Measurements from ENCODE around the gene AATF.
A peak's percentile ranks its signal among the peaks of the same experiment; 100 is the strongest.

Gene AATF

DNA sequence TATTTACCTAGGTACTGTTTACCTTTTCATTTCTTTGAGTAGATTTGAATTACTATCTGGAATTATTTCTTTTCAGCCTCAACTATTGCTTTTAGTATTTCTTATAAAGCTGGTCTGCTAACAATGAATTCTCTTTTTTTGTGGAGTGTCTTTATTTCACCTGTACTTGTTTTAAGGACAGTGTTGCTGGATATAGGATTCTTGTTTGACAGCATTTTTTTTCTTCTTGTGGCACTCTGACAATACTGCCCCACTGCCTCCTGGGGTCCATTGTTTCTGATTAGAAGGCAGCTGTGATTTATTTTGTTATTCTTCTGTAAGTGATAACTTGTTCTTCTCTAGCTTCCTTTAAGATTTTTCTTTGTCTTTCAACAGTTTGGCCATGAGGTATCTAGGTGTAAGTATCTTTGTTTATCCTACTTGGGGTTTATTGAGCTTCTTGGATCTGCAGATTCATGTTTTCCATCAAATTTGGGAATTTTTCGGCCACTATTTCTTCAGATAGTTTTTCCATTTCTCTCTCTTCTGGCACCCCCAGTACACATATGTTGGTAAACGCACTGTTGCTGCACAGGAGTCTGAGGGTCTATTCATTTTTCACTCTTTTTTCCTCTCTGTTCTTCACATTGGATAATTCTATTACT lies 130.4 kb downstream of the AATF start:
- DNase-seq (ENCODE audit: low read depth in 1 of 2, low spot score in 1 of 2) = no peak

DNA sequence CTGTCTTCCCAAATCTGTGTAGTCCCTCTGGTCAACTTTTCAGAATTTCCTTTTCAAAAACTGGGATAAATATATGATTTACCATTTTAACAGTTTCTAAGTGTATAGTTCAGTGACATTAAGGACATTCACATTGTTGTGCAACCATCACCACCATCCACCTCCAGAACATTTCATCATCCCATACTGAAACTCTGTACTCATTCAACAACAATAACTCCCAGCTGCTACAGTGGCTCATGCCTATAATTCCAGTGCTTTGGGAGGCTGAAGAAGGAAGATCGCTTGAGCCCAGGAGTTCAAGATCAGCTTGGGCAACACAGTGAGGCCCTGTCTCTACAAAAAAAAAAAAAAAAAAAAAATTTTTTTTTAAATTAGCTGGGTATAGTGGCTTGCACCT lies 131.0 kb downstream of the AATF start:
- no peak for DNase-seq (ENCODE audit: low read depth in 1 of 2, low spot score in 1 of 2)

DNA sequence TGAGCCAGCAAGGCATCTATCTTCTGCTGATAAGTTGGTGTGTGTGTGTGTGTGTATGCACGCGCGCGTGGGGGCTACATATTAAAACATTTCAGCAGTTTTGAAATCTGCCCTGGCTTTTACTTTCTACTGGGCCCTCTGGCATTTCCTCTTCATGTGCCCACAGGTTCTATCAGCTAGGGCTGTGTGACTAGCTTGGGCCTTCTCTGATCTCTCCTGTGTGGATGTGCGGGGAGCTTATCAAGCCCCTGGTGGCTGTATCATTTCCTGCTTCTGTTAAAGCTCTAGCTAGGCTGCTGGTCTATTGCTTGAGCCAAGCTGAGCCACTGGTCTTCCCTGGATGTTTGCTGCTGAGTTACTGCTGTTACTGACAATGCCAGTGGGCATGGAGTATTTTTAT lies 132.5 kb downstream of the AATF start:
- no peak for DNase-seq (ENCODE audit: low read depth in 1 of 2, low spot score in 1 of 2)

DNA sequence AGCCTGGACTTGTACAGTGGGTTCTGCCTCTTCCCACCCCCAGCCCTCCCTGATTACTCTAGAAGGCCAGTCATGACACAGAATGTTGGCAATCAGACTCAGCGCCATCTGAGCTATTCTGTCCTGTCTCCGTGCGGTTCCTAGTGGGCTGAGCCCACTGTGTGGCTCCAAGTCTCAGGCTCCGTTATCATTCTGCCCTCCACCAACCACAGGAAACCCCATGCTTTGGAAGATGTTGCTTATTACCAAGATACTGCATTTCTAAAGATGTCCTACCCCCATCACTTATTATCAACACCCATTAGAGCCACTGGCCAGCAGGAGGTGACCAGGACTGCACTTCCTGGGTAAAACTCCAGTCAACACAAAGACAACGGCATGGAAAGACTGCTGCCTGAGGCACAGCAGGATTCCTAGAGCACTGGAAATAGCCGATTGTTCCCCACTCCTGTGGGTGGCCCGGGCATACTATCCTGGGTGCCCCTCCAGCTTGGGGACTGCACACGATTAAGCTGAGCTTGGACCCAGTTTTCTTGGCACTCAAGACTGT lies 133.6 kb downstream of the AATF start:
- DNase-seq (ENCODE audit: low read depth in 1 of 2, low spot score in 1 of 2) = no peak

DNA sequence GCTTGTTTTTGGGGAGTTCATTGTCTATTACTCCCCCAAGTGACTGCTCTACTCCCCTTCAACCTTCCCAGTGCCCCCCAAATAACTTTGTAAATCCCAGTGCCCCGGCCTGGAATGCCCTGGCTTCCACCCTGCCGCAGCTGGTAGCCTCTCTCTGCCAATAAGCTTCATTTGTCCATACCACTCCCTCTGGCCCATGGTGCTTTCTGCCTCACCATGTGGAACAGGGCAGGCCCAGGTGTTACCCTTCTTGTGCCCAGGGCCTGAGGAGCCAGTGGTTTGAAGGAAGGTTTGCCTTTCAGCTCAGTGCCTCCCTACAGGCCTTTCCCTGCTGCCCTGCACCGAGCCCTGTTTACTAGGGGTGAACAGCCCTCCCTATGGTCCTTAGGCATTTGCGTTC lies 134.2 kb downstream of the AATF start:
- DNase-seq (ENCODE audit: low read depth in 1 of 2, low spot score in 1 of 2) = no peak

GRCh38 chr17:37083456-37083855 lies 134.7 kb downstream of the AATF start:
- DNase-seq (ENCODE audit: low read depth in 1 of 2, low spot score in 1 of 2) = no peak

DNA sequence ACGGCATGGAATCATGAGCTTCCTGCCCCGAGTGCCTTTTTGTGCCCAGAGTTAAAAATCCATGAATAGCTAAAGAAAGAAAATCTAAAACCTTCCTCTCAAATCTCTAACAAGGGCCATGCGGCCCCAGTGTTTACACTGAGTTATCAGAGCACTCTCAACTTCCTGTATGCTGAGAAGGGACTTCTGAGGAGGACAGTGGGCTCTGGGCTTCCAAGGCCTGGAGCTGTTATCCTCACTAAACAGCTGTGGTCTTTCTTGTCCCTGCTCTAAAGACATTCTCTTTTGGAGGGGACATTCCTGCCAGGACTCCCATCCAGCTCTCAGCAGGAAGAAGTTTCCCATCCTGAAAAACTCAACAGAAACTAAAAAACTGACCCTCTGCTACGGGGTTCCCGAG lies 135.6 kb downstream of the AATF start:
- DNase-seq (ENCODE audit: low read depth in 1 of 2, low spot score in 1 of 2) = no peak

- no peak for DNase-seq (ENCODE audit: low read depth in 1 of 2, low spot score in 1 of 2)
These were observed 137.6 kb downstream of the AATF start for GRCh38 chr17:37086334-37086733.

GRCh38 chr17:37086948-37087347 lies 138.2 kb downstream of the AATF start:
- no peak for DNase-seq (ENCODE audit: low read depth in 1 of 2, low spot score in 1 of 2)

- no peak for DNase-seq (ENCODE audit: low read depth in 1 of 2, low spot score in 1 of 2)
These were observed 138.9 kb downstream of the AATF start for GRCh38 chr17:37087683-37088082.

- no peak for DNase-seq (ENCODE audit: low read depth in 1 of 2, low spot score in 1 of 2)
These were observed 139.7 kb downstream of the AATF start for GRCh38 chr17:37088459-37088858.

- DNase-seq (ENCODE audit: low read depth in 1 of 2, low spot score in 1 of 2) = no peak
These were observed 140.2 kb downstream of the AATF start for GRCh38 chr17:37088913-37089312.

- peak in 1 of 2 donors; percentile 16 for DNase-seq (ENCODE audit: low read depth in 1 of 2, low spot score in 1 of 2)
These were observed 141.2 kb downstream of the AATF start for GRCh38 chr17:37089956-37090355.

- no peak for DNase-seq (ENCODE audit: low read depth in 1 of 2, low spot score in 1 of 2)
These were observed 142.2 kb downstream of the AATF start for GRCh38 chr17:37090941-37091340.

GRCh38 chr17:37092071-37092470 lies 143.3 kb downstream of the AATF start:
- no peak for DNase-seq (ENCODE audit: low read depth in 1 of 2, low spot score in 1 of 2)

DNA sequence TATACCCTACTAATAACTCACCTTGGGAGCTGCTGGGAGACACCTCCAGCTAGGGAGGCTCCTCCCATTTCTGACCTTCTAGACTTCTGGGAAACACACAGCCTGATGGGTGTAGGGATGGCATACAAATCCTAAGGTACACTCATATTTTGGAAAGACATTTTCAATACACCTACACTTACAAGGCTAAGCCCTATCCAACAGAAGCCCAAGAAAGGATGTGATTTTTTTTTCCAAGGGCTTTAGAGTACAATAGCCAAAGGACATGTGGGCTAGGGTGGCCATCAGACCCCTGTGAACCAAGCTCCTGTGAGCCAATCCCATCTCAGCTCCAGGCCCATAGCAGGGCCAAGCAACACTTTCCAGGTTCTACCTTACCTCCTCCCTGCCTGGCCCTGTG lies 143.9 kb downstream of the AATF start:
- no peak for DNase-seq (ENCODE audit: low read depth in 1 of 2, low spot score in 1 of 2)

- DNase-seq (ENCODE audit: low read depth in 1 of 2, low spot score in 1 of 2) = no peak
These were observed 145.6 kb downstream of the AATF start for GRCh38 chr17:37094391-37094790.

DNA sequence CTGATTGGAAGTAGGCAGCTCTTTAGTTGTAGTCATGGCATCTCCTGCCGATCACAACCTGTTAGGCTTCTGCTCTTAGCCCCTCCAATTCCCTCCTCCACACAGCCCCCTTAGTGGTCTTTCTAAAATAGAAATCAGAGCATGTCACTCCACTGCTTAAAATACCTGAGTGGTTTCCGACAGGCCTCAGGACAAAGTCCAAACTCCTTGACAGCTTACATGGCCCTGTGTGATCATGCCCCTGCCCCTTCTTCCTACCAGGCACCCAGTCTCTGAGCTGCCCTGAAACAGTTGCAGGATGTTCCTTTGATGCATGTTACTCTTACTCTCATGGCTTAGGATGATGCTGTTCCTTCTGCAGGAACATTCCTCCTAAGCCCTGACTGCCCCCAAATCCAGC lies 147.3 kb downstream of the AATF start:
- no peak for DNase-seq (ENCODE audit: low read depth in 1 of 2, low spot score in 1 of 2)

- no peak for DNase-seq (ENCODE audit: low read depth in 1 of 2, low spot score in 1 of 2)
These were observed 148.4 kb downstream of the AATF start for GRCh38 chr17:37097154-37097553.

DNA sequence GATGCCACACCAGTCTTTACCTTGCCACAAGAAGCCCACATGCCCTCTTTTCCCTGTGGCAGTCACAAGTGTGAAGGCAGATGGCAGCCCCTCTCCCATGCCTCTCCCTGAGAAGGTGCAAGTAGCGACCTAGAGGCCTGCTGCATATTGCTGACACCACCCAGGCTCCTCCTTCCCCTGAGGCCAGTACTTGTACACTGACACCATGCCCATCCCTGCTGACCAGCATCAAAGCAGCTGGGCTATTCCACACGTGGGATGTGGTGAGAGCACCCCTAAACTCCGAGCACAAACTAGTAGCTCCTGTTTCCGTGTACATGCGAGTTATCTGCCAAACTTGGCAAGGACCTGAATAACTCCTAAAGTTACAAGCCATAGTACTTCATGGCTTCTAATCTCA lies 149.4 kb downstream of the AATF start:
- no peak for DNase-seq (ENCODE audit: low read depth in 1 of 2, low spot score in 1 of 2)

DNA sequence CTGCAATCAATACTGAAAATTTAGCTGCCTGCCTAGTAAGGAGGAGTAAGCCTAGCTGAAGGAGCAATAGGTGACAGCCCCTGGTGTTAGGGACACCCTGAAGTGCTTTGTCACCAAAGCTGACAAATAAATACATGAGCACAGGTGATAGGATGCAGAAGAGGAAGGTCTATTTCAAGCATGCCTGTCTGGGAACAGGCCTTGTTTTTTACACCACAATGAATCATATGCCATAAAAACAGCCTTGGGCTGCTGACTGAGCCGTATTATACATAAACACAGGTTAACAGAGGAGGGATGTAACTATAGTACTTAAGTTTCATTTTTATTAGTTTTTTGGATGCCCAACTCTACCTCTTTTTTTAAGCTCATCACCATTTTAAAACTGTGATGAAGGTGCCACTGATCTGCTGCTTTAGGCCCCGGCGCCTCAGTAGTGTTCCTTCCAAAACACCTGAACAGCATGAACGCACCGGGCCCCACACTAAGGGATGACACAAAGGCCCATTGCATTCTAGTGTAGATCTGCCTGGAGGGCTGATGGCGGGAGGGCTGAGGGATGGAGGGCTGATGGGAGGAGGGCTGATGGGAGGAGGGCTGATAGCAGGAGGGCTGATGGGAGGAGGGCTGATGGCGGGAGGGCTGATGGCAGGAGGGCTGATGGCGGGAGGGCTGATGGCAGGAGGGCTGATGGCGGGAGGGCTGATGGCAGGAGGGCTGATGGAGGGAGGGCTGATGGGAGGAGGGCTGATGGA lies 150.3 kb downstream of the AATF start:
- DNase-seq (ENCODE audit: low read depth in 1 of 2, low spot score in 1 of 2) = no peak

- no peak for DNase-seq (ENCODE audit: low read depth in 1 of 2, low spot score in 1 of 2)
These were observed 151.5 kb downstream of the AATF start for GRCh38 chr17:37100231-37100630.

GRCh38 chr17:37101306-37101705 lies 152.6 kb downstream of the AATF start:
- DNase-seq (ENCODE audit: low read depth in 1 of 2, low spot score in 1 of 2) = no peak
